Measurements from ENCODE around the gene GMEB2.
"Not testable (repeated sequence)": the region's sequence is repeated elsewhere in the genome, so short reads cannot be mapped to it uniquely, and the experiment has no call there.

The GMEB2 gene

DNA sequence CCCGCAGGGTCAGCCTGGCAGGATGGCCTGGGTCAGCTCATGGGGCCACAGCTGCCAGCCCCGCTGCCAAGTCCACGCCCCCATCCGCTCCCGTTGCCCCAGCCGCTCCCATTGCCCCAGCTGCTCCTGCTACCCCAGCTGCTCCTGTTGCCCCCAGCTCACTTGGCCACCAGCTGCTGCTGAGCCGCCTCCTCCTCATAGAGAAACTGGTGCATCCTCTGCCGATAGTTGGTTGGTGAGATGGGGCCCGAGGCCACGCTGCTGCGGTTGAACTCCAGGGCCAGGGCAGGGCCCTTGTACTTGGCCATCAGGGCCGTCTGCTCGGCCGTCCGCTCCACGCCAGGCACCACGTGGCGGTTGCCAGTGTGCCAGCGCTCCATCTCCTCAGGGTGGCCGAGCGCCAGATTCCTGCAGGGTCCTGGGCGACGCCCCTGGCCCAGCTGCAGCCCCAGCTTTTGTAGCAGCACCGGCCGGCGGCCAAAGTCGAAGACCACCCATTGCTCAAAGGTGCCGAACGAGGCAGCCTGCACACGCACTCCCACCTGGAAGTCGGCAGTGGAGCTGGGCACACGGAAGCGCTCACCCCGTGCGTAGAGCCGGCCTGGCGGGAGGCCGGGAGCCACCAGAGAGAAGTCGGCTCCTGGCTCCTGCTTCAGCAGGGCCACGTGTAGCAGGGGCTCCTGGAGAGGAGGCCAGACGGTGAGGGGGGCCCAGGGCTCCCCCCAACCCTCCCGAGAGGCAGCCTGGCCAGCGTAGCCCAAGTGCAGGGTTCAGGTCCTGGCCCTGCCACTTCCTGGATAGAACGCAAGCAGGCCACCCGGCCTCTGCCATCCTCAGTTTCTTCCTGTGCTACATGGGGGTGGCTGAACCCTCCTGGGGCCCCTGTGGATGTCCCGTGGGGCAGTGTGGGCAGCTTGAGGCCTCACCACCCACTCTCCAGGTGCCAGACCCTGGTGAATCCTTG is 57.6 kb downstream of the GMEB2 start:
- no peak for DNase-seq

DNA sequence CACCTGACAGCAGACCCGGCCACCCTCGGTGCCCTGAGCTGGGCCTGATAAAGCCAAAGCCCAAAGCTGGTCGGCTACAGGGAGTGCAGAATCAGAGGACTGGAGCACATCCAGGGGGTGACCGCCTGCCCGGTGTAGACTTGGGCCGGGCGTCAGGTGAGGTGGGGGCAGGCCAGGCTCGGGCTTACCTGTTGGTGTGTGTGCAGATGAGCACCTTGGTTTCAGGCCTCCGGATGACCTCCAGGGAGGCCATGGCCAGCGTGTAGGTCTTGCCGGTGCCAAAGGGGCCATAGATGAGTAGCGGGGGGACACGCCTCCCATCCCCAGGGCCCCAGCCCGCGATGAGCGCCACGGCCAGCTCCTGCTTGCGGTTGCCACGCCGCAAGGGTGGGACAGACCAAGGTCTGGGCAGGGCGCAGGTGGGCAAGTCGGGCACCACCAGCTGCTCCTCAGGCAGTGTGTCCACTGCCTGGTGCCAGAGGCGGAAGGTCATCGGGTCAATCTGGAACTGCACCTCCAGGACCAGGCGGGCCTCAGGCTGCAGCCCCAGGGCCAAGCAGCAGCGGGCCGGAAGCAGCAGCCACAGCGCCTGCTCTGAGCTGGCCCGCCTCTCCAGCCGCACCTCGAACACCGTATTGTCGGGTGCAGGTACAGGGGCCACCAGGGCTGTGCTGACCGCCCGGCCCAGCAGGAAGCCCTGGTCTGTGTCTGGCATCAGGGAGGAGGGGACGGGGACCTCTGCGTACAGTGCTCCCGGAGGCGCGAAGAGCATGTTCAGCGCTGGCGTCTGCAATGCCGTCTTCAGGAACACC is 58.5 kb downstream of the GMEB2 start:
- no peak for DNase-seq

GRCh38 chr20:63567386-63568169 is 59.3 kb downstream of the GMEB2 start:
- DNase-seq: no peak

- DNase-seq: no peak
Observed at GRCh38 chr20:63567136-63567385, 59.8 kb downstream of the GMEB2 start.

- no peak for DNase-seq
Observed at GRCh38 chr20:63566395-63567135, 60.3 kb downstream of the GMEB2 start.

- DNase-seq: no peak
Observed at GRCh38 chr20:63565699-63566335, 61.1 kb downstream of the GMEB2 start.

DNA sequence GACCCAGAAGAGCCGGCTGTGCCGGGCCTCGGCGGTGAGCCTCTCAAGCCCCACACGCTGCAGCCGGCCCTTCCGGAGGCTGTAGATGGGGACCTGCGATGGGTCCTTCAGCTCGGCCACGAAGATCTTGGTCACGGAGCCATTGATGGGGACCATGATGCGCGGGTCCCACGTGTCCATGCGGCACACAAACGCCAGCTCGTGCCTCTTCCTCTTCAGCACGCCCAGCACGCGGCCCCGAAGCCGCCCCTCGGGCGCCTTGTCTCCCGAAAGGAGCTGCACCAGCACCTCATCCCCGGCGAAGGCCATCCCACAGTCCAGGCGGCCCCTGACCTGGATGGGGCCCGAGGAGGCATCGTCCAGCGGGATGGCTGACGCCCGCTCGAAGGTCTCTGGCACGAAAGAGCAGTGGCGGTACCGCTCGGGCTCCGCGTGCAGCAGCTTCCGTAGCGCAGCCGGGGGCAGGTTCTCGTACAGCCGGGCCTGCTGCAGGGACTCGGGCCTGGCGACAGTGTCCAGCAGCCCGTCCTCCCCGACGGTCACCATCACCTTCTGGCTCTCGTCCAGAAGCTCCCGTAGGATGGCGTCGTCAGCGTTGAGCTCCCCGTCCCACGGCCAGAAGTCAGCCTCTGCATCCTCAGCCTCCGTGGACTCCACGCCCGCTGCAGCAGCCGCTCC is 61.7 kb downstream of the GMEB2 start:
- DNase-seq: no peak

DNA sequence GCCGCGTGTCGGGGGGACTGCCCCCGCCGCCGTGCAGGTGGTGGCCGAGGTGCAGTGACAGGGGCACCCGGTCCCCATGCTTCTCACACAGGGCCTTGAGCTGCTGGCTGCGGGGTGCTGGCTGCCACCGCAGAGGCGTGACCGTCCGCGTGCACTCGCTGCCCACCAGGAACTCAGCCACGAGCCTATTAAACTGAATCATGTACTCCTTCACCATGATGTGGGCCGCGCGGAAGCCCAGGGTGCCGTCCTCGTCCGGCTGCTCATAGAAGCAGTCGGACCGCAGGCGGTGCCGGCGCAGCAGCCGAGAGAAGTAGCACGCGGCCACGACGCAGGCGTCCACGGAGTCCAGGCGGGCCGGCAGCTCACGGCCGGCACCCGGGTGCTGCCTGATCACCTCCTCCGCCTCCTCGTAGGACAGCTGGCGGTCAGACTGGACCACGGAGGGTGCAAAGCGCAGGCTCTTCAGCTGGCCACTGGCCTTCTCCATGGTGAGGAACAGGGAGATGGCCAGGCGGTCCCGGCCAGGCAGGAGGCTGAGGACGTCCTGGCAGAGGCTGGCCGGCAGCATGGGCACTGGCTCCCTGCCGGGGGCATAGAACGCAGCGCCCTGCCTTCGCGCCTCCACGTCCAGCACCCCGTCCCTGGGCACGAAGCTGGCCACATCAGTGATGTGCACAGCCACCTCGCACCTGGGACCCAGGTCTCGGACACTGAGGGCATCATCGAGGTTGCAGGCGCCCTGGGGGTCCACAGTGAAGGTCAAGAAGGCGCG is 62.7 kb downstream of the GMEB2 start:
- DNase-seq: no peak

DNA sequence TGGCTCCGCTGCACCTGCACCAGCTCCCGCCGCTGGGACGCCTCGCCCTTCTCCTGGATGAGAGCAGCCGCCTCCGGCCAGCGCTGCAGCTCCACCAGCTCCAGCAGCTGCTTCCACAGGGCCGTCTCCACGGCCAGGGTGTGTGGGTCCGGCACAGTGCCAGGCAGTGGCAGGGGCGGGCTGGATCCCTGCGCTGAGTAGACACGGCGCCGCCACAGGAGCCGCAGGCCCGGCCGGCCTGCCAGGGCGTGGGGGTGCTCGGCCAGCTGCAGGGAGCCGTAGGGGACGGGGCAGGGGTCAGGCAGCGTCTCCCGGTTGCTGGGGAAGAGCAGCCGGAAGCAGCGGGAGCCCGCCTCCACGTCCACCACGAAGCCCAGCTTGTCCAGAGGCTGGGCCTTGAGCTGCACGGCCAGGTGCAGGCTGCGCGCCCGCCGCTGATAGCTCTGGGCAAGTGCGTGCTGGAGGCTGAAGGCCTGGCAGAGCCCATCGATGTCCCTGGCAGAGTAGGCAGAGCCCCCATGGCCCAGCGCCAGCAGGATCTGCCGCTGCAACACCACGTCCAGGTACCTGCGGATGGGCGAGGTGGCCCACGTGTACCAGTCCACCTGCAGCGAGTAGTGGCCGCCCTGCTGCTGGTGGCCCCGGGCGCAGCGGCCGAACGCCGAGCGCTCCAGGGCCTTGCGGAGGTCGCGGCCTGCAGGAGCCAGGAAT is 63.5 kb downstream of the GMEB2 start:
- DNase-seq: no peak

GRCh38 chr20:63562461-63563224 is 64.3 kb downstream of the GMEB2 start:
- no peak for DNase-seq

DNA sequence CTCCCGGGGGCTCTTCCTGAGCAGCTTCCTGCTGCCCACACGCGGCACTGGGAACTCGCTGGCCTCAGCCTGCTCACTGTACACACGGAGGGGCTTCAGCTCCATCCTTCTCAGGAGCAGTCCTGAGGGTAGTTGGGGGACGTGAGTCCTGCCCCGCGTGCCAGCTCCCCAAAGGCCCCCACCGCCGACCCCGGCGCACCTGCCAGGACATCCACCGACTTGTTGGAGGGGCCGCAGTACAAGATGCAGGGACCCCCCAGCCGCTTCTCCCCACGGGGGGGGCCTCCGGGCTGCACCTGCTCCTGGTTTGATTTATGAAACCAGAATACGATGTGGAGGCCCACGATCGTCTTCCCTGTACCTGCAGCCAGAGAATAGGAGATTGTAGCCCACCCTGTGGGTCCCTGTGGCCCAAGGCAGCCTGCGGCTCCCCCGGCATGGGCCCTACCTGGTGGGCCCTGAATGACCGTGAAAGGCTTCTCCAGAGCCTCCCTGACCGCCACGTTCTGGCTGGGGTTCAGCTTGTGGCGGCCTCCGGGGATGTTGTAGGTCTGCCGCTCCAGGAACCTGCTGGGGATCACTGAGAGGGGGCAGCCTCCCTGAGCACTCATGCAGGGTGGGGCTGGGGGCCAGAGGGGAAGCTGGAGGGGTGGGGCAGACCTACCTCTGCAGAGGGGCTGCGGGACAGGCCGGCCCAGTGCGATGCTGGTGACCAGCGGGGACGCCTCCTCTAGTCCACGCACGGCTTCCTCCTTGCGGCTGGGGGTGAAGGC is 65.1 kb downstream of the GMEB2 start:
- DNase-seq: no peak

DNA sequence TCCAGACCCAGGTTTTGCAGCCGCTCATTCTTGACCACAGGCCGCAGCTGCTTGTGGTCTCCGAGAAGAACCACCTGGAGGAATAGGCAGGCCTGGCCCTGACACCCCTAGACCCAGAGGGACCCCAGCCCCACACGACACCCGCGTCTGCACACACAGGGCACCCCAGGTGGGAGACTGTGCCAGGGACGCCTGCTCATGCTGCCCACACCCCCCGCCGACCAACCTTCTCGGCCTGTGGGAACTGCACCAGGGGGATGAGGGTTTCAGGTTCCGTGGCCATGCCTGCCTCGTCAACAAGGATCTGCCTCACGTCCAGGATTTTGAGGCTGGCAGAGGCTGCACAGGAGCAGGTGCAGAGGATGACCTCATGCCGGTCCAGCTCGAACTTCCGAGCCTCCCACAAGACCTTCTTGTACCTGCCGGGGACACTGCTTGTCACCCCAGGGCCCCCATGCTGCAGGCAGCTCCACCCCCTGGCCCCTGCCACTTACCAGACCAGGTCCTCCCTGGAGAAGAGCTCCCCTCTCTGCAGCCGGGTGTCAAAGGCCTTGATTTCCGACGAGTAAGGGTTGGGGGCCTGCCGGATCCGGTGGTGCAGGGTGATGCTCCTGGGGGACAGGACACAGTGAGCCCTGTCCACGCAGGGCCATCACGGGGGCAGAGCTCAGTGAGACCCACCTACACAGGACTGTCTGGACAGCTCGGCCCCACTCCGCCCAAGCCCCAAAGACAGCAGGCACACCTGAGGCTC is 65.9 kb downstream of the GMEB2 start:
- DNase-seq: no peak

GRCh38 chr20:63560333-63560805 is 66.5 kb downstream of the GMEB2 start:
- no peak for DNase-seq

DNA sequence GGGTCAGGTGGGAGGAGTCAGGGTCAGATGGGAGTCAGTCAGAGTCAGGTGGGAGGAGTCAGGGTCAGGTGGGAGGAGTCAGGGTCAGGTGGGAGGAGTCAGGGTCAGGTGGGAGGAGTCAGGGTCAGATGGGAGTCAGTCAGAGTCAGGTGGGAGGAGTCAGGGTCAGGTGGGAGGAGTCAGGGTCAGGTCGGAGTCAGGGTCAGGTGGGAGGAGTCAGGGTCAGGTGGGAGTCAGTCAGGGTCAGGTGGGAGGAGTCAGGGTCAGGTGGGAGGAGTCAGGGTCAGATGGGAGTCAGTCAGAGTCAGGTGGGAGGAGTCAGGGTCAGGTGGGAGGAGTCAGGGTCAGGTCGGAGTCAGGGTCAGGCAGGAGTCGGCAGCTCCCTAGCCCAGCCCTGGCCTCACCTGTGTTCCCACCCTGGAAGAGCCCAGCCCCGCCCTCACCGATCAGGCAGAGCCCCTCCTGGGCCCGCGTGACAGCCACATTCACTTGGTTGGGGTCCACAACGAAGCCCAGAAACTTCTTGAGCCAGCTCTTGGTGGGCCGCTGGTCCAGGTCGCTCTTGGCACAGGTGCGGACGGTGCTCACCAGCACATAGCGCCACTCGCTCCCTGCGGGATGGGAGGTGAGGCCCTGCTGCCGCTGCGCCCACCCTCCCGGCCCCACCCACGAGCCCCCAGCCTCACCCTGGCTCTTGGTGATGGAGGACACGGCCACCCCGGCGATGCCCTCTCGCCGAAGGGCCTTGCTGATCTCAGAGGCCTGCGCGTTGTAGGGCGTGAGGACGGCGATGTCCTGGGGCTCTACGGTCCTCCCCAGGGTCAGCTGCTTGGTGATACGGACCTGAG is 67.2 kb downstream of the GMEB2 start:
- not testable (repeated sequence) for DNase-seq

GRCh38 chr20:63558804-63559484 is 68.0 kb downstream of the GMEB2 start:
- DNase-seq: no peak

GRCh38 chr20:63557481-63557891 is 69.4 kb downstream of the GMEB2 start:
- DNase-seq: no peak
